ENCODE results near the gene CES2.

DNA sequence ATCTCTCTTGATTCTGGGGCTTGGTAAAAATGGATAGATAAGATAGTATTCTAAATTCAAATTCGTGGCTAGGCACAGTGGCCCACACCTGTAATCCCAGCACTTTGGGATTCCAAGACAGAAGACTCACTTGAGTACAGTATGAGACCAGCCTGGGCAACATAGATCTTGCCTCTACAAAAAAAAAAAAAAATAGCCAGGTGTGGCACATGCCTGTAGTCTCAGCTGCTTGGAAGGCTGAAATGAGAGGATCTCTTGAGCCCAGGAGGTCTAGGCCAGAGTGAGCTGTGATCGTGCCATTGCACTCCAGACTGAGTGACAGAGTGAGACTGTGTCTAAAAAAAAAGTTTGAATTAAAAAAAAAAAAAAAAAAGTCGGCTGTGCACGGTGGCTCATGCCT is 45.7 kb upstream of the CES2 start:
- TF ChIP-seq CTCF (conservative IDR thresholded peaks at IDR 0.05 in 1 of 2, IDR thresholded peaks at IDR 0.05 in 1 of 2; ENCODE audit: extremely low read depth in 1 of 2, insufficient read depth in 1 of 2, low read depth in 1 of 2, low read length in 2 of 2): no peak
- TF ChIP-seq EZH2 (IDR thresholded peaks at IDR 0.05; ENCODE audit: borderline replicate concordance, low read length): no peak
